ENCODE measurements around the gene ELOVL2. TPM values are rescaled to one million over a fixed set of nuclear protein-coding genes. Genes with fewer than 3 reads are reported as not detected.

Gene ELOVL2
- total RNA-seq, 1 experiment from 2014 or later = not detected

- BruUV-seq (replicated peaks) = no TSS peak
- intact Hi-C loops (cut with micrococcal nuclease) = no loop called here
- POLR2A ChIA-PET = no interaction called here
- Mint-ChIP-seq H3K36me3 (ENCODE audit: insufficient read depth, unreplicated experiment) (no peaks in the 10 kb centered on the region), H3K4me1 (ENCODE audit: insufficient read depth, unreplicated experiment) (peaks cover 6% of the 10 kb centered on the region), H3K27me3 (ENCODE audit: insufficient read depth, unreplicated experiment) (no peaks in the 10 kb centered on the region), H3K4me3 (ENCODE audit: unreplicated experiment) (no peak overlapping the region), H3K9me3 (ENCODE audit: unreplicated experiment) (no peaks in the 10 kb centered on the region), H3K27ac (ENCODE audit: low read depth, unreplicated experiment) (no peak overlapping the region)
- CTCF ChIA-PET = interaction anchor here (0.7 kb wide), 1 partner anchor 133 kb away, joined by 3 read pairs; no protein-coding TSS in a partner anchor
- DNase-seq (ENCODE audit: unreplicated experiment) = peak; percentile 20
- no peak for TF ChIP-seq CTCF (IDR thresholded peaks at IDR 0.05; ENCODE audit: unreplicated experiment)
Observed at GRCh38 chr6:11083491-11083890, 39.4 kb upstream of the ELOVL2 start.

DNA sequence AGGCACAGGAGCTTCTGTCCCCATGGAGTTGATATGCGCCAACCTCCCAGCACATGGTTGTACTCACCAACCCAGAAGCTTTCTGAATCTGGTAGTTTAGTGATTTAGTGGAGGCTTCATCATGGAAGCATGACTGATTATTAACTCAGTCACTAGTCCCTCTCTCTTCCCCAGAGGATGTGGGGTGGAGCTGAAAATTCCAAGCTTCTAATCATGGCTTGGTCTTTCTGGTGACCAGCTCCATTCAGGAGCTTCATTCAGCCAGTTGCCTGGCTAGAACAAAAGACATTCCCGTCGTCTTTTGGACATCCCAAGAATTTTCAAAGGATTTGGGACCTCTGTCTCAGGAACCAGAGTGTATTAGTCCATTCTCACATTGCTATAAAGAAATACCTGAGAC is 36.2 kb upstream of the ELOVL2 start:
- H3K27me3 Mint-ChIP-seq (ENCODE audit: insufficient read depth, unreplicated experiment) = no peaks in the 10 kb centered on the region
- no peak for DNase-seq (ENCODE audit: unreplicated experiment)
- ChIA-PET POLR2A (interaction anchor here (0.6 kb wide), 1 partner anchor 559 kb away, joined by 3 read pairs; the partner anchor contains the start of gene GCNT2), CTCF (interaction anchor here (0.7 to 1.8 kb wide), 6 partner anchors 8 to 148 kb away, joined by 3 to 8 read pairs (median 3); no protein-coding TSS in a partner anchor)
- BruUV-seq (replicated peaks) = no TSS peak
- H3K36me3 Mint-ChIP-seq (ENCODE audit: insufficient read depth, unreplicated experiment) = no peaks in the 10 kb centered on the region
- intact Hi-C loops (cut with micrococcal nuclease) = no loop called here
- no peak overlapping the region for H3K4me3 Mint-ChIP-seq (ENCODE audit: unreplicated experiment)
- H3K4me1 Mint-ChIP-seq (ENCODE audit: insufficient read depth, unreplicated experiment) = peaks cover 11% of the 10 kb centered on the region
- TF ChIP-seq CTCF (IDR thresholded peaks at IDR 0.05; ENCODE audit: unreplicated experiment) = no peak
- H3K9me3 Mint-ChIP-seq (ENCODE audit: unreplicated experiment) = no peaks in the 10 kb centered on the region
- H3K27ac Mint-ChIP-seq (ENCODE audit: low read depth, unreplicated experiment) = no peak overlapping the region

DNA sequence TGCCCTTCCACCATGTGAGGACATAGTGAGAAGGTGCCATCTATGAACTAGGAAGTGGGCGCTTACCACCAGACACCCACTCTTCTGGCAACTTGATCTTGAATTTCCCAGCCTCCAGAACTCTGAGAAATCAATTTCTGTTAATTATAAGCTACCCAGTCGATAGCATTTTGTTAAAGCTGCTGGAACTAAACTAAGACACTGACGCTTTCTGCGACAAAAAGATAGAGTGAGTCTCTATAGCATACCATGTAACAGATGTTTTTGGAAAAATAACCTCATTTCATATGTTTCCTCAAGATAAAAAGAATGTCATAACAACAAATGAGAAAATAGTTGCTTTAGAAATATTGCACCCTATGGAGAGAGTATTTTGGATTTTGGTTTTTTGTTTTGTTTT is 34.2 kb upstream of the ELOVL2 start:
- DNase-seq (ENCODE audit: unreplicated experiment) = no peak
- H3K27me3 Mint-ChIP-seq (ENCODE audit: insufficient read depth, unreplicated experiment) = no peaks in the 10 kb centered on the region
- no peaks in the 10 kb centered on the region for H3K36me3 Mint-ChIP-seq (ENCODE audit: insufficient read depth, unreplicated experiment)
- TF ChIP-seq CTCF (IDR thresholded peaks at IDR 0.05; ENCODE audit: unreplicated experiment) = no peak
- CTCF ChIA-PET = interaction anchor here (0.6 to 1.3 kb wide), 3 partner anchors 9 to 418 kb away, joined by 3 to 10 read pairs (median 3); no protein-coding TSS in a partner anchor
- no peak overlapping the region for H3K27ac Mint-ChIP-seq (ENCODE audit: low read depth, unreplicated experiment)
- H3K4me1 Mint-ChIP-seq (ENCODE audit: insufficient read depth, unreplicated experiment) = peaks cover 7% of the 10 kb centered on the region
- no TSS peak for BruUV-seq (replicated peaks)
- POLR2A ChIA-PET = no interaction called here
- no peaks in the 10 kb centered on the region for H3K9me3 Mint-ChIP-seq (ENCODE audit: unreplicated experiment)
- H3K4me3 Mint-ChIP-seq (ENCODE audit: unreplicated experiment) = no peak overlapping the region
- intact Hi-C loops (cut with micrococcal nuclease) = no loop called here

- Mint-ChIP-seq H3K9me3 (ENCODE audit: unreplicated experiment) (no peaks in the 10 kb centered on the region), H3K27me3 (ENCODE audit: insufficient read depth, unreplicated experiment) (no peaks in the 10 kb centered on the region), H3K36me3 (ENCODE audit: insufficient read depth, unreplicated experiment) (no peaks in the 10 kb centered on the region), H3K27ac (ENCODE audit: low read depth, unreplicated experiment) (no peak overlapping the region), H3K4me1 (ENCODE audit: insufficient read depth, unreplicated experiment) (peaks cover 5% of the 10 kb centered on the region), H3K4me3 (ENCODE audit: unreplicated experiment) (no peak overlapping the region)
- POLR2A ChIA-PET = interaction anchor here (0.6 to 1.4 kb wide), 6 partner anchors 11 to 19 kb away, joined by 3 to 5 read pairs (median 4); partner anchors contain the start of gene SMIM13
- BruUV-seq (replicated peaks) = no TSS peak
- CTCF ChIA-PET = interaction anchor here (0.6 to 2.0 kb wide), 3 partner anchors 10 to 419 kb away, joined by 3 to 9 read pairs (median 5); no protein-coding TSS in a partner anchor
- intact Hi-C loops (cut with micrococcal nuclease) = no loop called here
- no peak for DNase-seq (ENCODE audit: unreplicated experiment)
- no peak for TF ChIP-seq CTCF (IDR thresholded peaks at IDR 0.05; ENCODE audit: unreplicated experiment)
Observed at GRCh38 chr6:11076540-11076939, 32.4 kb upstream of the ELOVL2 start.

All from MCF 10A (cell line).